ENCODE measurements around the gene FOXP1.

- TF ChIP-seq POLR2A (IDR thresholded peaks at IDR 0.05): no peak
- no peak for TF ChIP-seq CTCF (IDR thresholded peaks at IDR 0.05)
These were observed 356.8 kb downstream of the FOXP1 start for GRCh38 chr3:71226565-71227269.

All from uterus (tissue), 2 donors.